ENCODE data around the gene KIAA1143. TPM values are rescaled to one million over a fixed set of nuclear protein-coding genes. Genes with fewer than 3 reads are reported as not detected.

KIAA1143 gene
- total RNA-seq, 1 donor from 2014 or later, result 19.5 TPM

GRCh38 chr3:44803298-44803697 is 41.9 kb upstream of the KIAA1143 start:
- no peak for DNase-seq (ENCODE audit: low read depth)
- H3K9me3 Mint-ChIP-seq (ENCODE audit: unreplicated experiment), result no peaks in the 10 kb centered on the region
- peaks cover 5% of the 10 kb centered on the region for H3K36me3 ChIP-seq (ENCODE audit: insufficient read depth, low read length)

GRCh38 chr3:44802011-44802410 is 40.6 kb upstream of the KIAA1143 start:
- Histone ChIP-seq H3K27ac (ENCODE audit: low read depth, low read length) (no peak overlapping the region), H3K4me3 (ENCODE audit: insufficient read depth, low read depth, low read length) (no peak overlapping the region), H3K4me1 (ENCODE audit: insufficient read depth, low read length) (no peaks in the 10 kb centered on the region), H3K9ac (ENCODE audit: low read length) (no peak overlapping the region), H3K4me2 (ENCODE audit: low read length) (no peak overlapping the region), H4K20me1 (ENCODE audit: insufficient read depth, low read length) (no peaks in the 10 kb centered on the region), H3K79me2 (ENCODE audit: insufficient read depth, low read length) (no peaks in the 10 kb centered on the region), H3K27me3 (ENCODE audit: insufficient read depth, low read length) (no peaks in the 10 kb centered on the region), H3K9me3 (ENCODE audit: insufficient read depth, low read depth, low read length) (no peaks in the 10 kb centered on the region), H3K36me3 (ENCODE audit: insufficient read depth, low read length) (peaks cover 9% of the 10 kb centered on the region), H2AFZ (ENCODE audit: low read depth, low read length) (no peak overlapping the region)
- no peaks in the 10 kb centered on the region for H3K27me3 Mint-ChIP-seq (ENCODE audit: low read depth, unreplicated experiment)
- DNase-seq (ENCODE audit: low read depth) (no peak), FAIRE-seq (no peak)
- H3K36me3 Mint-ChIP-seq (ENCODE audit: low read depth, unreplicated experiment), result no peaks in the 10 kb centered on the region
- peaks cover 3% of the 10 kb centered on the region for H3K4me1 Mint-ChIP-seq (ENCODE audit: low read depth, unreplicated experiment)
- no peak overlapping the region for H3K27ac Mint-ChIP-seq (ENCODE audit: unreplicated experiment)
- H3K9me3 Mint-ChIP-seq (ENCODE audit: unreplicated experiment), result no peaks in the 10 kb centered on the region
- TF ChIP-seq EZH2 (IDR thresholded peaks at IDR 0.05; ENCODE audit: insufficient read depth, low read length) (no peak), CTCF (IDR thresholded peaks at IDR 0.05; ENCODE audit: insufficient read depth, low read depth, low read length) (no peak)
- no peak overlapping the region for H3K4me3 Mint-ChIP-seq (ENCODE audit: unreplicated experiment)

More at GRCh38 chr3:44803298-44803697, 41.9 kb upstream of the KIAA1143 start:
- Histone ChIP-seq H2AFZ (ENCODE audit: low read depth, low read length) (no peak overlapping the region), H3K4me1 (ENCODE audit: insufficient read depth, low read length) (no peaks in the 10 kb centered on the region), H3K9ac (ENCODE audit: low read length) (no peak overlapping the region), H3K27ac (ENCODE audit: low read depth, low read length) (no peak overlapping the region), H3K4me2 (ENCODE audit: low read length) (no peak overlapping the region), H3K4me3 (ENCODE audit: insufficient read depth, low read depth, low read length) (no peak overlapping the region), H3K79me2 (ENCODE audit: insufficient read depth, low read length) (no peaks in the 10 kb centered on the region), H3K9me3 (ENCODE audit: insufficient read depth, low read depth, low read length) (no peaks in the 10 kb centered on the region), H4K20me1 (ENCODE audit: insufficient read depth, low read length) (no peaks in the 10 kb centered on the region), H3K27me3 (ENCODE audit: insufficient read depth, low read length) (no peaks in the 10 kb centered on the region)
- Mint-ChIP-seq H3K4me1 (ENCODE audit: low read depth, unreplicated experiment) (peaks cover 3% of the 10 kb centered on the region), H3K27ac (ENCODE audit: unreplicated experiment) (no peak overlapping the region), H3K4me3 (ENCODE audit: unreplicated experiment) (no peak overlapping the region), H3K36me3 (ENCODE audit: low read depth, unreplicated experiment) (no peaks in the 10 kb centered on the region), H3K27me3 (ENCODE audit: low read depth, unreplicated experiment) (no peaks in the 10 kb centered on the region)
- FAIRE-seq, result no peak
- no peak for TF ChIP-seq EZH2 (IDR thresholded peaks at IDR 0.05; ENCODE audit: insufficient read depth, low read length)
- no peak for TF ChIP-seq CTCF (IDR thresholded peaks at IDR 0.05; ENCODE audit: insufficient read depth, low read depth, low read length)

GRCh38 chr3:44795197-44795596 is 33.8 kb upstream of the KIAA1143 start:
- FAIRE-seq (no peak), DNase-seq (ENCODE audit: low read depth) (peak; percentile 25)
- H3K4me1 Mint-ChIP-seq (ENCODE audit: low read depth, unreplicated experiment), result no peaks in the 10 kb centered on the region
- H3K4me2 ChIP-seq (ENCODE audit: low read length), result peak overlapping the region; percentile 16
- H3K4me1 ChIP-seq (ENCODE audit: insufficient read depth, low read length), result no peaks in the 10 kb centered on the region
- H3K9me3 ChIP-seq (ENCODE audit: insufficient read depth, low read depth, low read length), result no peaks in the 10 kb centered on the region
- no peak overlapping the region for H3K4me3 Mint-ChIP-seq (ENCODE audit: unreplicated experiment)
- no peak overlapping the region for H3K27ac ChIP-seq (ENCODE audit: low read depth, low read length)
- H3K36me3 Mint-ChIP-seq (ENCODE audit: low read depth, unreplicated experiment), result no peaks in the 10 kb centered on the region
- no peaks in the 10 kb centered on the region for H3K27me3 ChIP-seq (ENCODE audit: insufficient read depth, low read length)
- TF ChIP-seq EZH2 (IDR thresholded peaks at IDR 0.05; ENCODE audit: insufficient read depth, low read length) (no peak), CTCF (IDR thresholded peaks at IDR 0.05; ENCODE audit: insufficient read depth, low read depth, low read length) (no peak)
- H3K9ac ChIP-seq (ENCODE audit: low read length), result no peak overlapping the region
- H3K27ac Mint-ChIP-seq (ENCODE audit: unreplicated experiment), result no peak overlapping the region
- H4K20me1 ChIP-seq (ENCODE audit: insufficient read depth, low read length), result no peaks in the 10 kb centered on the region
- H3K27me3 Mint-ChIP-seq (ENCODE audit: low read depth, unreplicated experiment), result no peaks in the 10 kb centered on the region
- H2AFZ ChIP-seq (ENCODE audit: low read depth, low read length), result no peak overlapping the region
- no peaks in the 10 kb centered on the region for H3K79me2 ChIP-seq (ENCODE audit: insufficient read depth, low read length)
- peaks cover 6% of the 10 kb centered on the region for H3K9me3 Mint-ChIP-seq (ENCODE audit: unreplicated experiment)
- H3K4me3 ChIP-seq (ENCODE audit: insufficient read depth, low read depth, low read length), result no peak overlapping the region
- H3K36me3 ChIP-seq (ENCODE audit: insufficient read depth, low read length), result peaks cover 4% of the 10 kb centered on the region
